GM18508 (cell line): ENCODE results near the gene PIEZO1.

Source experiments
- ATAC-seq: cut with Tn5 transposase; IDR thresholded peaks from one replicate; pipeline ENCODE4 v1.9.1; 2021; ENCODE audit warnings: moderate number of reproducible peaks; ENCODE audit not compliant: insufficient read depth, unreplicated experiment

The PIEZO1 gene

DNA sequence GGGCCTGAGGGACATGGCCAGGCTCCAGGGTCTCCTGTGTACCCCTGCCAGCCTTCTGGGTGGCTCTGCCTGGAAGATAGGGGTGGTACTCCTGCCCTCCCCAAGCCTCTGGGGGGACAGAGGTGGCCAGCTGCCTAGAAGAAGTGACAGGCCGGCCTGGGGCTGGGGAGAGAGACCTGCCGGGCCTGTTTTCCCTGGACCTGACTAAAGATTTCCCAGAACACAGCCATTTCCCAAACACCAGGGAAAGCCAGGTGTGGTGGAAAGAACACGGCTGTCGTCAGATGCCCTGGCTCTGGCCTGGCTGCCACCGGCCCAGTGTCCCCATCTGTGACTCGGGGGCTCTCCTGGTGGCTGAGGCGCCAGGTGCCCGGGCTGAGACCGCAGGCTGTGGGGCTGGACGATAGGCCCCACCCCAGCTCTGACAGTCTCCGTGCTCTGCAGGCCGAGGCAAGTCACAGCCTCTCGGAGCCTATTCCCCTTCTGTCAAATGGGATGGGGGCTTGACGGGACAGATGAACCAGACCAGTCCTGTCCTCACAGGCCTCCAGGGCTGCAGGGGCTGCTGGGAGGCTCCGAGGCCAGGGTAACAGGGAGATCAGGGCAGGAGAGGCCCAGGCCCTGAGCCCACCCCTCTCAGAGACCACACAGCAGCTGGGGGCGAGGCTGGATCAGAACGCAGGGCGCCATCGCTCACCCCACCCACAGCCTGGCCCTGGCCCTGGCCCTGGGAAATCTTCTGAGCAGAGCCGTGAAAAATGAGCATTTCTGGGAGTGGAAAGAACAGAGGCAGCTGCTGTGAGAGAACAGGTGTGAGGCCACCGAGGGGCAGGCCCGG, 45.7 kb downstream of the PIEZO1 start:
- no peak for ATAC-seq

DNA sequence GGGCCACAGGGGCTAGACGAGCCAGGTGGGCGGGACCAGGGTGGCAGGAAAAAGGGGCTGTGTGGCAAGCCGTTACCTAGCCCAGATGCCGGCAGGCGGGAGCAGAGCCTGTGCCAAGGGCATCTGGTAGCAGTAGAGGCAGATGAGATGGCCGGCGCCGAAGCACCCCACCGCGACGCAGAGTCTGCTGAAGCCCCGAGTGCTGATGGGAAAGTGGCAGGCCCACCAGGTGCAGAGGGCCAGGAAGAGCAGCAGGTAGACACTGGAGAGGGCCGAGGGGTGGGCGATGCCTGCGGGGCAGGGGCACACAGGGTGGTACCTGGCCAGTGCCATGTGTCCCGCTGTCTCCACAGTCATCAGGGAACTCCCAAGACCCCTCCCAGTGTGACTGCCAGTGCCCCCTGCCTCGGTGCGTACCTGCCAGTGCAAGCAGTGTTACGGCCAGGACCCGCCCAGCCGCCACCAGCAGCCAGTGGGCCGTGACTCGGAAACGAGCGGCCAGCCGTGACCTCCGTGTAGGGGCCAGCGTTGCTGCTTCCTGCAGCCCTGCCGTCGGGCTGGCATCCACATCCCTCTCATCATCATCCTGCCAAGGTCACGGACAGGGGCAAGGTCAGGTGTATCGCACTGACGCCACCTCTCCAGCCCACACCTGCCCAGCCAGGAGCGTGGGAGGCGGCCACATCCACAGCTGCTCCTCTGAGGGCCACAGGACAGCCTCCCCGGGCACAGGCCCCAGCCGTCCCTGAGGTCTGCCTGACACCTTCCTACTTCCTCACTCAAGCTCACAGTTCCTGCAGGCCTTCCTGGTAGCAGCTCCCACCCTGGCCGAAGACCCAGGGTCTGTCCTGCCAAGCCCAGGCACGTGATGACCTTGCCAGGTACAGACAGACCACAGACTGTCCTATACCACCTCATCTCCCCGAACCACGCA, 46.6 kb downstream of the PIEZO1 start:
- ATAC-seq: no peak

DNA sequence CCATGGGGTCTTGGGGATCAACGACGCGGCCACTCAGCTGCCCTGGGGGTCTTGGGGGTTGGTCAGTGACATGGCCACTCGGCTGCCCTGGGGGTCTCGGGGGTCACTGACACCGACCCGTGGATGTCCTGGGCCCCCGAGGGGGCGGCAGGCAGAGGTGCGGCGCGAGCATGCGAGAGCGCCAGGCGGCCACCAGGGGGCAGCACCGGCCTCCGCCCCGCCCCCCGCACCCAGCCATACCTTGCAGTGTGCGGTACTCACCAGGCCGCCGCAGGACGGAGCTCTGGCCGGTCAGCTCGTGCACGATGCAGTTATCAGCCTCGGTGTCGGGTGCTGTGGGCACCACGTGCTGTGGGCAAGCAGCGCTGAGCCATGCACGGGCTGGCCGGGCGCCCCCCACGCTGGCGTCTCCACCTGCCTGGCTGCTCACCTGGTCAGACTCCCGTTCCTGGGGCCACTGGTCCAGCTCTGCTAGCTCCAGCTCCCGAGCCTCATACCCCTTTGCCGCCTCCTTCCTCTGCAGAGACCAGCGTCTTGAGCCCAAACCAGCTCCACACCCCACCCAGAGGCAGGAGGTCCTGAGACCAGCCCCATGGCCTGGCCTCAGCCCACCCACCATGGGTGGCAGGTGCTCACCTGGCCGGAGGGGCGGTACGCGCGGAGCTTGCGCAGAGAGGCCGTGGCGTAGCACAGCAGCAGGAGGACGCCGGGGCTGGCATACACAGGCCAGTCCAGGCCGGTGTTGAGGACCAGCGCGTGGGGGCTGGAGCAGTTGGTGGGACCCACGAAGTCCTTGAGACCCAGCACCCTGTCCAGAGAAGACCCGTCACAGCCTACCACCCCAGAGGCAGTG, 47.5 kb downstream of the PIEZO1 start:
- ATAC-seq: no peak

DNA sequence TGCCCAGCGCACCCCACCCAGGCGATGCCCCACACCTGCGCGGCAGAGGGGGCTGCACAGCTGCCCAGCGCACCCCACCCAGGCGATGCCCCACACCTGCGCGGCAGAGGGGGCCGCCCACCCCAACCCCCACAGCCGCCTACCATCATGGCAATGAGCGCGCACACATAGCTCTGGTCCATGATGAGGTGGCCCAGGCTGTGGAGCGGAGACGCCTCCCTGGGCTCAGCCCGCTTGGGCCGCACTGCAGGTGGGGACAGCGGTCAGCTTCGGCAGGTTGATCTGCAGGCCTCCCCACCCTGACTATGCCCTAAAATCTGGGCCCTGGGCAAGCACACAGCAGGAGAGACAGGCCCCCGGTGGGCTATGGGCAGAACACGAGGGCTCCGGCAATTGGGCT, 48.5 kb downstream of the PIEZO1 start:
- no peak for ATAC-seq

DNA sequence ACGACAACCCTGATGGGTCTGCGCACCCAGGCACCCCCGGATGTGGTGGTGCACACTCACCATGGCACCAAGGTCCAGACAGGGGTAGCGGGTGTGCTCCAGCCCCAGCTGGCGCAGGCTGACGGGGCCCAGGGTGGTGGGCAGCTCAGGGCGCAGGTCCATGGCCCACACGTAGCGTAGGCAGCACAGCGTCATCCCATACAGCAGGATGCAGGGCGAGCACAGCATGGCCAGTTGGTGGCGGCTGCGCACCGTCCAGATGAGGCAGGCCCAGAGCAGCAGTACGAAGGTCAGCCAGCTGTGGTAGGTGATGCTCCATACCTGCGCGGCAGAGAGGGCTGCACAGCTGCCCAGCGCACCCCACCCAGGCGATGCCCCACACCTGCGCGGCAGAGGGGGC, 48.9 kb downstream of the PIEZO1 start:
- no peak for ATAC-seq

DNA sequence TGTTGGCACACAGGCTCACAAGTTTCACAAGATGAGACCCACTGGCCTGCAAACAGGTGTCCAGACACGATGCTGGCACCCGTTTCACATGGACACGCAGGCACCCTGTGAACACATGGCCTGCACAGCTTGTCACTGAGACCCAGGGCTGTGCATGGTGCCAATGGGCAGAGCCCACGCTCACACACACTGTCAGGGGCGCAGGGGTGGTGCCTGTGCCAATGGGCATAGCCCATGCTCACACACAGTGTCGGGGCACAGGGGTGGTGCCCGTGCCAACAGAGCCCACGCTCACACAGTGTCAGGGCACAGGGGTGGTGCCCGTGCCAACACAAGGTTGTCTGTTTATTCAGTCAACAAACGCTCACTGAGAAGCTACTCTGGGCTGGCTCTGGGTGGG, 49.4 kb downstream of the PIEZO1 start:
- ATAC-seq: no peak

DNA sequence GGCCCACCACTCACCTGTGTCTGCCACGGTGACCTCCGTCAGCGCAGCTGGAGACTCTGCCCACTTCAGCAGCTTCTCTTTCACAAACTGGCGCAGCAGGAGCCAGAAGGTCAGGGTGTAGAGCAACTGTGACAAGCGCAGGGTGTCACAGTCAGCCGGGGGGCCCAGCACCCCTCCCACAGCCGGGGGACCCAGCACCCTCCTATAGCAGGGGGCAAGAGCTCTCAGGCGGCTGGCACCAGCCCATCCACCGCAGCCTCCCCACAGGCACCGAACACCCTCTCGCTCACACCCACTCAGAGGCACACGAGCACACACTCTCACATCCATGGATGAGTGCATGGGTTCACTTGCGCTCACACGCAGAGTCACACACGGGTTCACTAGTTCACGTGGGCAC, 49.9 kb downstream of the PIEZO1 start:
- no peak for ATAC-seq

DNA sequence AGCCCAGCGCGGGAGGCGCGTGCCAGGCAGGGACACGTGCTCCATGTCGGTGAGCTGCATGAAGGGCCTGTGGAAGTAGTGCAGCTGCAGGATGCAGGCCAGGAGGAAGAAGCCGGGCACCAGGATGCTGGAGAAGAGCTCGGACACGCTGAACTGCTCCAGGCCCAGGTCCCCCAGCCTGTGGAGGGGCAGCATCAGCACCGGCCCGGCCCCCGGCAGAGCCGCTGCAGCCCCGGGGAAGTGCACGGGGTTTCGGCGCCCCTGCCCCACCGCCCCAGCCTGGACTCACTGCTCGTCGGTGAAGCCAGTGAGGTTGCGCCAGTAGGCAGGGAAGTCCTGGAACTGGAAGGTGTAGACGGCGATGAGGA, 50.7 kb downstream of the PIEZO1 start:
- ATAC-seq: no peak

DNA sequence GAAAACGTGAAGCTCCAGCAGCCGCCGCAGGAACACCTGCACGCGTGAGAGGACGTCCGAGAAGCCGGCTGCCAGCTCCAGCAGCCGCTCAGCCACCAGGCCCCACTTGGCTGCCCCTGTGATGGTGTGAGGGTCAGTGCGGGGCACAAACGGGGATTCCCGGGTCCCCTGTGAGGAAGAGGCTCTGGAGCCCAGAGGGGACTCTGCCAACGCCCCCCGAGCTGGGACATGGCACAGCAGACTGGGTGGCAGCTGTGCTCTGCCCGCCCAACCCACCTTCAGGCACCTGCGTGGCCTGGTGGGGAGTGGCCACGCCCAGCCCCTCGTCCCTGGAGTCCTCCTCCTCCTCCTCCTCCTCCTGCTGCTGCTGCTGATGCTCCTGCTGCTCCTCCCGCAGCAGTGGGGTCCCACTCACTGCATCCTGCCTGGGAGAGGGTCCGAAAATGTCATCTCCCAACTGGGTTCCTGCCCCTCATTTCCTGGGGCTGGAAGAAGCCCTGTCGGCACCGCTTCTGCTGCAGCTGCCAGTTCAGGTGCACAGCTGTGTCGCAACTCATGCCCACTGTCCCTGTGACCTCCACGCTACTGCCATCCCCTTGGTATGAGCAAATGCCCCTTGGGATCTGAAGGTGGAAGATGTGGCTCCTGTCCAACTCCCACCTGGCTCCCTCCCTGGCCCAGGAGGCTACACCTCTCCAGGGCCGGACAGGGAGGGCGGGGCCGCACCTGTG, 51.2 kb downstream of the PIEZO1 start:
- ATAC-seq: no peak

DNA sequence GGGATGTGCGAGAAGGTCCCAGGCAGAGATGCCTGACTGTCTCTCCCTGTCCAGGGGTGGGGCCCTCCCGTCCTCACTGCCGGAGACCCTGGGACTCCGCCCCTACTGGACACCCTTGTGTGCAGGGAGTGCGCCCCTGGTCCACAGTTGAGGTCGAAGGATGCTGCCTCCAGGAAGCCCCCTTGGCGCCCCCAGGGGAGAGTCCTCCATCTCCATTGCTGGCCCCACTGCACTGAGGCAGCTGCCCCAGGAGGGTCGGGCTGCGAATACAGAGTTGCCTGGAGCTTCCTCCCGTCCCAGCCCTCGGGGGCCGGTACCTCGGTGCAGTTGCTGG, 52.1 kb downstream of the PIEZO1 start:
- no peak for ATAC-seq

DNA sequence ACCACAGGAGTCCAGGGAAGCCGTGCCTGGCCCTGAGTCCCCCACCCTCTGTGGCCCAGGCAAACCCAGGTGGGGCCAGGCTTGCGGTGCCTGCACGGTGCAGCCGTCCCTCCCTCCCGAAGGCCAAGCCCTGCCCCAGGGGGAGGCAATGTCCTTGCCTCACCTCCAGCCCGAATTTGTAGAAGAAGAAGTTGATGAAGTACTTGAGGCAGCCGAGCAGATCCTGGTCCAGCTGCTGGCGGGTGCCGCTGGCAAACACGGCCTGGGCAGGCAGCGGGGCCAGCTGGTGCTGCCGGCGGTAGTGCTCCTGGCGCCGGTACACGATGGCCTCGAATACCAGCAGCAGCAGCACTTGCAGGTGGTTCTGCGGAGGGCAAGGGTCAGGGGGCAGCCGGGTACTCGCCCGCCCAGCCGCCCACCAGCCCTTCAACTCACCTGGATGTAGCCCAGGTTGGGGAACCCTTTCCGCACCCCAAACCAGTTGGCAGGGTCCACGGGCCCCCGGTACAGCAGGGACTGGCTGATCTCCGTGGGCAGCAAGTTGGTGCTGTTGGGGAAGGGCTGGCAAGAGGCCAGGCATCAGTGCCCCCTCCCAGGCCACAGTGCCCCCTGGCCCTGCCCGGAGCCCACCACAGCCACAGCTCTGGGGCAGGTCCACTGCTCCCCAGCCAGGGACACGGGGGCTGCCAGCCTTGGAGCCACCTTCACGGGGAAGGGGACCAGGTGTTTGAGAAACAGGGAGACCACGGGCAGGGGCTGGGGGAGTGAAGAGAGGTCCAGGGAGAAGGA, 52.7 kb downstream of the PIEZO1 start:
- ATAC-seq: no peak

DNA sequence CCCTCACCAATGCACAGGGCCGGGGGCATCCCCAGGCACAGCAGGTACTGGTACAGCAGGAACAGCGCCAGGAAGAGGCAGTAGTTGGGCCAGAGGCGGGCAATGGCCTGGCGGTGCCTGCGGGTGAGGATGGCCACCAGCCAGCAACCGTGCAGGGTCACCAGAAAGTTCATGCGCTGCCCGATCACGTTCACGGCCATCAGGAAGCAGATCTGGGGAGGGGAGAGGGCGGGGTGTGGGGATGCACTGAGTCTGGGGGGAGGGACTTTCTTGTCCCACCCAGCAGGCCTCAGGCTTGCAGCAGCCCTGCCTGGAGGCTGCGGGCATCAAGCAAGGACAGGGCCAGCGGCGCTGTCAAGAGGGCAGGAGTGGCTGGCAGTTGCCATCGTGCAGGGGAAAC, 53.3 kb downstream of the PIEZO1 start:
- no peak for ATAC-seq

DNA sequence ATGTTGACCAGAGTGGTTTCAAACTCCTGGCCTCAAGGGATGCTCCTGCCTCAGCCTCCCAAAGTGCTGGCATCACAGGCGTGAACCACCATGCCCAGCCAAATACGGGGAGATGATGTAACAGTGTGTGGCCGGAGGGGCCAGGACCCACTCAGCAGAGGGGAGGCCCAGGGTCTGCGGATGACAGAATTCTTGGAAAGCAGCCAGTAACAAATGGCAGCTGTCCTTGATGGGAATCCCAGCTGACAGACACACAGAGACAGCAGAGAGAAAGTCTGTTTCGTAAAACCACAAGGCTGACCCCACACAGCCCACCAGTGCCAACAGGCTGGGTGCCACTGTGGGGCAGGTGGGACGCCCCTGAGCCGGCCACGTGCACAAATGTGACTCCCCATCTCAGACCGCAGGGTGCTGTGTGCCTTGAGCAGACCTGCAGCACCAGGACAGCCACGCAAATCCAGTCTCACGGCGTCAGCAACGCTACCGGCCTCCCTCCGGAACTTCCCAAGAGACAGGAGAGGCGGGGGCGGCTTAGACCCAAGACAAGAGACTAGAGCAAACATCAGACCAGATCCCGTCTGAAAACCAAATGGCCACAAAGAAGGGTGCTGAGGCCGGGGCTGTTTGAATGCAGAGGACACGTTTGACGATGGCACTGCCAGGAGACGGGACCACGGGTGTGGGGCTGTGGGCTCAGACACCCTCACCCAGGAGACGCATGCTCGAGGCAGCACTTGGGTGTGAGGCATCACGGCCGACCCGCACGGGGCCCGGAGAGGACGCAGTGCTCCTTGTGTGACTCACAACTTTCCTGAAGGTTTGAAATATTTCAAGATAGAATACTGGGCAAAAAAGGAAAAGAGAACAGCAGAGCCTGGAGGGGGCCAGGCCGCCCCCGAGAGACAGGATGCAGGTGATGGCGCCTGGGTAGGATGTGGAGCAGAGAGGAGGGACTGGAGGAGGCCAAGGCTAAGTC, 54.1 kb downstream of the PIEZO1 start:
- no peak for ATAC-seq

DNA sequence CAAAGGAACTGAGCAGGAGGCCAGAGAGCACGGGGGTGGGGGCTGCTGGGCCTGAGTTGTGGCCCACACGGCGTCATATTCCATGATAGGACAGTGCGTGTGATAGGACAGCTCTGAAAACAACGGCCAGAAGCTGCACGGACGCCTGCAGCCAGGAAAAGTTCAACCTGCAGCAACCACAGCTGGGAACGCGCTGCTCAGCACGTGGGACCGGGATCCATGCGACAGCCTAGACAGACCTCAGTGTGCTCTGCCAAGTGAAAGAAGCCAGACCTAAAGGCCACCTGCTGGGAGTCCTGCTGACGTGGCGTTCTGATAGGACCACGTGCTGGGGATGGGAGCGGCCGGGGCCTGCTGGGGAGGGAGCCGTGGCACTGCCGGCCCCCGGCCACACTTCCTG, 57.1 kb downstream of the PIEZO1 start:
- ATAC-seq: no peak

DNA sequence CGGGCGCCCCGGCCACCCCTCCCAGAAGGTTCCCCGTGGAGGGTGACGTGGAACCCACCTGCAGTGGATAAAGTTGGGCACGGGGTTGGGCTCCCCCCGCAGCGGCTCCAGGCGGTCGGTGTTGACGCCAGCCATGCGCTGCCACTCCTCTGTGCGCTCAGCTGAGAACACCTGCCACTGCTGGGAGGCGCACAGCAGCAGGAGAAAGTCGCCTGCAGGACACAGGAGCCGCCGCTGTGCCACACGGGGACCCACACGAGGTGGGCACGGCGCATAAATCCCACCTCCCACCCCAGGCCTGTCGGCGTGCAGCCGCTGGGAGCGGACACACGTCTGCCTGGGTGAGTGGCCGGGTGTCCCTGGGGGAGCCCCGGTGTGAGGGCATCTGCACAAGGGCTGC, 58.0 kb downstream of the PIEZO1 start:
- ATAC-seq: no peak

DNA sequence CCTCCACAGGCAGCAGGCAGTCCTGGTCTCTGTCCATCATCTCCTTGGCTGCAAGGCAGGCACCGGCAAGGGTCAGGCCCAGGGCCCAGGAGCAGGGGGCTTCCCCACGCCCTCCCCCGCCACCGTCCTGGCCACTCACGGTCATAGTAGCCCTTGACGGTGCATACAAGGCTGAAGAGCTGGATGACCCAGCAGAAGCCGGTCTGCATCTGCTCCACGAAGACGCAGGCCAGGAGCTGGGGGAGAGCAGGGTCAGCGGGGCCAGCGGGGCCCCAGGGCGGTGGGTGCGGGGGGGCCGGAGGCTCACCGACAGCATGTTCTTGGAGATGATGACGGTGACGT, 58.6 kb downstream of the PIEZO1 start:
- ATAC-seq: no peak

DNA sequence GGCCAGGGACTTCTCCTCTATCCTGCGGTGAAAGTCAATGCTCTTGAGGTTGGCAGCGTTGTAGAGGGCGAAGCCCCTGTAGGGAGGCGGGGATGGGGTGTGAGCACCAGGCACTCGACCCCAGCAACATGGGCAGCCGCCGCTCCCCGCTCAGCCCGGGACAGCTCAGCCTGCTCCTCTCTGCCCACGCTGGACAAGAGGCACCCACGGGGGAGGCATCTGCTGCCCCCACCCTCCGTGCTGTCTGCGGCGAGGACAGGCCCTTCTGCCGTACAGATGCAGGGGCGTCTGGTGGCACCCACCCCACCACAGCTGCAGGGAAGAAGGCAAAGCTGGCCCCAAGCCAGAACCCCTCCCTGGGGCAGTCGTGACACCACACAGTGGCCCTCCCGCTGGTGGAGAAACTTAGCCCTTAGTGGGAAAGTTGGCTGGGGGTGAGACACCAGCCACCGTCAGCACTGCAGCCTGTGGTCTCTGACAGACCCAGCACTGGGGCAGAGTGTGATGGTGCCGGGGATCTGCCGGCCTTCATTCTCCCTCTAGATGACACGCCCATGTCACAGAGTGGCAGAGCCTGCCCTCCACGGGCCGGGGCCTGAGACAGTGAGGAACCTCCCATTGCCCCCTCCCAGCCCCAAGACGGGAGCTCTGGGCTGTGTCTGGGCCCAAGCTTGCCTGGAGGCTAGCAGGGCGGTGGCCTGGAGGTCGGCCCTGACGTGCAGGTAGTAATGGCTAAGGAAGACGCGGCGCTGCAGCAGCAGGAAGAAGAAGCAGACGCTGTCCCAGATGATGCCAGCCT, 59.2 kb downstream of the PIEZO1 start:
- ATAC-seq: no peak
